HCT116 (cell line): ENCODE measurements around the gene GALNT11. TPM values are rescaled to one million over a fixed set of nuclear protein-coding genes. Genes with fewer than 3 reads are reported as not detected.

ENCODE experiments used
- ATAC-seq: fragments of 200-7000 bp; cut with Tn5 transposase; 2 replicates; pipeline ENCODE4 v1.9.1; 2020; ENCODE audit warnings: mild to moderate bottlenecking, moderate library complexity
- BruUV-seq: library from RNA; stranded (reverse); fragments of 400-500 nt; replicated peaks from 2 replicates; lab custom pipeline; 2021; lab: Mats Ljungman, UMichigan
- CTCF ChIA-PET: fragments of 300-600 bp; sonication (Branson Sonifier 250); formaldehyde crosslinking; loops from one replicate; lab custom pipeline; 2021; ENCODE audit warnings: antibody characterized with exemption; lab: Charles Lee
- POLR2A ChIA-PET: fragments of 300-600, 350-600 bp; sonication (Branson Sonifier 250); formaldehyde crosslinking; loops from one replicate; lab custom pipeline; 2021; ENCODE audit warnings: antibody characterized with exemption; lab: Charles Lee
- RAD21 ChIA-PET, 2 experiments: fragments of 300-600 bp; sonication (Branson Sonifier 250); formaldehyde crosslinking; loops; one replicate each; lab custom pipeline; 2023; ENCODE audit warnings: low total read pairs in 2 of 2; ENCODE audit not compliant: uncharacterized antibody in 2 of 2, unreplicated experiment in 2 of 2, low non-redundant PET in 1 of 2; lab: Charles Lee
- DNase-seq: peaks from one replicate; pipeline ENCODE4 v3.0.0-alpha.2; 2010; ENCODE audit warnings: low read depth, low spot score
- H2AFZ ChIP-seq: fragments of 200-600 bp; shearing (Covaris generic), sonication (generic); 2 replicates; pipeline ENCODE4 v1.6.1; 2017; ENCODE audit warnings: low read depth, mixed run types, mixed read lengths, antibody characterized with exemption, low read length; ENCODE audit not compliant: poor library complexity, severe bottlenecking
- H3K27ac ChIP-seq: 2 replicates; pipeline ENCODE4 v1.5.1; 2012; ENCODE audit warnings: low read depth, low read length
- H3K27me3 ChIP-seq: fragments of 200-600 bp; sonication (generic); 2 replicates; pipeline ENCODE4 v1.6.1; 2016; ENCODE audit warnings: mixed run types, low read length, mixed read lengths; ENCODE audit not compliant: insufficient read depth
- H3K36me3 ChIP-seq, 2 experiments: fragments of 200-500 bp in 1 of 2; fragments of 200-600 bp in 1 of 2; sonication (Bioruptor generic) in 1 of 2; sonication (generic) in 1 of 2; 2 replicates each; pipeline versions ENCODE4 v1.5.1 to v1.6.1; 2014 to 2016; ENCODE audit warnings: low read length in 2 of 2, inconsistent platforms in 1 of 2, mixed read lengths in 1 of 2, mixed run types in 1 of 2; ENCODE audit not compliant: insufficient read depth in 2 of 2, control insufficient read depth in 1 of 2
- H3K4me1 ChIP-seq, 2 experiments: fragments of 200-600 bp in 1 of 2; sonication (generic) in 1 of 2; 2 replicates each; pipeline versions ENCODE4 v1.5.1 to v1.6.1; 2012 to 2017; ENCODE audit warnings: low read length in 2 of 2, inconsistent platforms in 1 of 2, mild to moderate bottlenecking in 1 of 2, mixed read lengths in 1 of 2, mixed run types in 1 of 2, moderate library complexity in 1 of 2; ENCODE audit not compliant: insufficient read depth in 2 of 2, control insufficient read depth in 1 of 2
- H3K4me2 ChIP-seq: fragments of 200-600 bp; sonication (generic); 2 replicates; pipeline ENCODE4 v1.6.1; 2017; ENCODE audit warnings: mixed run types, low read length, mixed read lengths
- H3K4me3 ChIP-seq, 2 experiments: fragments of 200-600 bp in 1 of 2; sonication (generic) in 1 of 2; replicated peaks in 1 of 2; 2 replicates each; pipeline ENCODE4 v1.5.1; 2011 to 2016; ENCODE audit warnings: low read length in 2 of 2, control low read depth in 1 of 2, low read depth in 1 of 2, mild to moderate bottlenecking in 1 of 2, mixed read lengths in 1 of 2, mixed run types in 1 of 2
- H3K79me2 ChIP-seq: fragments of 200-600 bp; sonication (generic); 2 replicates; pipeline ENCODE4 v1.6.1; 2017; ENCODE audit warnings: mild to moderate bottlenecking, mixed run types, low read length, moderate library complexity, mixed read lengths; ENCODE audit not compliant: insufficient read depth
- H3K9ac ChIP-seq: fragments of 200-600 bp; sonication (generic); 2 replicates; pipeline ENCODE4 v1.6.1; 2016; ENCODE audit warnings: low read length, mixed read lengths
- H3K9me2 ChIP-seq: fragments of 200-600 bp; sonication (generic), shearing (Covaris generic); 2 replicates; pipeline ENCODE4 v1.6.1; 2017; ENCODE audit warnings: mixed run types, mild to moderate bottlenecking, moderate library complexity; ENCODE audit not compliant: insufficient read depth
- H3K9me3 ChIP-seq, 2 experiments: fragments of 200-500 bp in 1 of 2; fragments of 200-600 bp in 1 of 2; sonication (Bioruptor generic) in 1 of 2; sonication (generic) in 1 of 2; 2 replicates each; pipeline ENCODE4 v1.6.1; 2014 to 2017; ENCODE audit warnings: low read length in 2 of 2, mixed read lengths in 2 of 2, inconsistent platforms in 1 of 2, low read depth in 1 of 2, mild to moderate bottlenecking in 1 of 2, mixed run types in 1 of 2, moderate library complexity in 1 of 2; ENCODE audit not compliant: control insufficient read depth in 1 of 2, insufficient read depth in 1 of 2
- H4K20me1 ChIP-seq: fragments of 200-600 bp; sonication (generic), shearing (Covaris generic); 2 replicates; pipeline ENCODE4 v1.6.1; 2017; ENCODE audit warnings: mixed run types, mild to moderate bottlenecking, moderate library complexity; ENCODE audit not compliant: insufficient read depth
- ATF3 ChIP-seq: IDR thresholded peaks from 2 replicates; pipeline ENCODE4 v1.6.1; 2012
- CBX3 ChIP-seq: IDR thresholded peaks from 2 replicates; pipeline ENCODE4 v1.6.1; 2012; ENCODE audit warnings: low read depth
- CTCF ChIP-seq, 3 experiments: fragments of 200-600 bp in 1 of 3; sonication (generic) in 1 of 3; IDR thresholded peaks in 2 of 3; conservative IDR thresholded peaks in 1 of 3; 2 replicates each; pipeline ENCODE4 v1.5.1; 2012 to 2017; ENCODE audit warnings: low read depth in 2 of 3, low read length in 2 of 3, antibody characterized with exemption in 1 of 3, borderline replicate concordance in 1 of 3, control low read depth in 1 of 3, mild to moderate bottlenecking in 1 of 3, mixed read lengths in 1 of 3, mixed run types in 1 of 3, moderate library complexity in 1 of 3; ENCODE audit not compliant: insufficient read depth in 1 of 3
- EGR1 ChIP-seq: IDR thresholded peaks from 2 replicates; pipeline ENCODE4 v1.6.1; 2012; ENCODE audit warnings: low read depth
- POLR2AphosphoS5 ChIP-seq: IDR thresholded peaks from 2 replicates; pipeline ENCODE4 v1.6.1; 2011; ENCODE audit warnings: mild to moderate bottlenecking, low read depth, low read length, moderate library complexity
- RAD21 ChIP-seq: IDR thresholded peaks from 2 replicates; pipeline ENCODE4 v1.6.1; 2012; ENCODE audit warnings: low read depth, mild to moderate bottlenecking
- REST ChIP-seq: IDR thresholded peaks from 2 replicates; pipeline ENCODE4 v1.6.1; 2012; ENCODE audit warnings: low read depth
- SRF ChIP-seq: IDR thresholded peaks from 2 replicates; pipeline ENCODE4 v1.6.1; 2012; ENCODE audit warnings: low read depth
- TCF7L2 ChIP-seq: IDR thresholded peaks from 2 replicates; pipeline ENCODE4 v1.7.0; 2011; ENCODE audit warnings: borderline replicate concordance, inconsistent platforms; ENCODE audit not compliant: insufficient read depth, insufficient read length; ENCODE audit errors: extremely low read depth
- ZBTB33 ChIP-seq: IDR thresholded peaks from 2 replicates; pipeline ENCODE4 v1.6.1; 2011; ENCODE audit warnings: mild to moderate bottlenecking, low read length, moderate library complexity; ENCODE audit not compliant: insufficient replicate concordance; ENCODE audit errors: extremely low read depth
- ZFX ChIP-seq: fragments of 450-650 bp; IDR thresholded peaks from 2 replicates; pipeline ENCODE4 v1.6.1; 2017
- intact Hi-C: fragments of 100-400 bp; cut with micrococcal nuclease; formaldehyde crosslinking; loops from 2 replicates; pipeline ENCODE4 v1.10.0; 2022
- total RNA-seq: library from RNA; stranded (reverse); gene quantifications from one replicate; pipeline ENCODE4 v1.2.1, GENCODE V29; 2021; ENCODE audit not compliant: unreplicated experiment

GALNT11 gene
- total RNA-seq, 1 experiment from 2014 or later = 28.9 TPM

GRCh38 chr7:152076940-152077933, 51.8 kb downstream of the GALNT11 start:
- Histone ChIP-seq H4K20me1 (no peaks in the 10 kb centered on the region), H3K27me3 (no peaks in the 10 kb centered on the region), H3K4me2 (no peak overlapping the region), H3K36me3 (no peaks in the 10 kb centered on the region), H3K9ac (no peak overlapping the region), H3K9me3 (no peaks in the 10 kb centered on the region), H3K4me3 (no peak overlapping the region), H3K4me1 (peaks cover 2 to 4% of the 10 kb centered on the region in 2 experiments; a peak in 1 of 4 replicates), H3K79me2 (peaks cover 15% of the 10 kb centered on the region; the same call in 1 of the 2 replicates), H3K27ac (no peak overlapping the region), H2AFZ (no peak overlapping the region), H3K9me2 (no peaks in the 10 kb centered on the region)
- ATAC-seq (no peak), DNase-seq (no peak)
- BruUV-seq = no TSS peak
- CTCF ChIA-PET = no interaction called here
- intact Hi-C loops = no loop called here
- TF ChIP-seq CBX3 (no peak), CTCF (IDR thresholded peaks at IDR 0.05 in 2 of 3, conservative IDR thresholded peaks at IDR 0.05 in 1 of 3; ENCODE audit: borderline replicate concordance in 1 of 3, insufficient read depth in 1 of 3, low read depth in 2 of 3, low read length in 2 of 3) (no peak), POLR2AphosphoS5 (no peak), REST (no peak), ZBTB33 (no peak), ZFX (no peak), ATF3 (no peak), EGR1 (no peak), RAD21 (no peak), TCF7L2 (no peak), SRF (no peak)
- POLR2A ChIA-PET = no interaction called here
- RAD21 ChIA-PET = no interaction called here
